ENCODE data around the gene PRR18. TPM values are rescaled to one million over a fixed set of nuclear protein-coding genes. Genes with fewer than 3 reads are reported as not detected.

Gene PRR18
- total RNA-seq, 1 experiment from 2014 or later, result not detected

GRCh38 chr6:166279393-166279679 lies 28.9 kb downstream of the PRR18 start:
- H2BK5ac ChIP-seq (ENCODE audit: insufficient read length, low read length), result no peak overlapping the region
- no CpG with 5 or more reads among the region's 1 CpG for WGBS (ENCODE audit: extremely low coverage, insufficient read length, low lambda C conversion rate)
- H4K5ac ChIP-seq (ENCODE audit: insufficient read length, low read depth, low read length), result no peak overlapping the region
- Mint-ChIP-seq H3K27ac (no peak overlapping the region), H3K4me3 (no peak overlapping the region), H3K27me3 (ENCODE audit: low read depth) (peaks cover 63% of the 10 kb centered on the region), H3K36me3 (ENCODE audit: insufficient read depth in 1 of 3, low read depth in 3 of 3) (no peaks in the 10 kb centered on the region; a peak in 1 of 7 replicates), H3K4me1 (no peaks in the 10 kb centered on the region), H3K9me3 (no peaks in the 10 kb centered on the region)
- H4K91ac ChIP-seq (ENCODE audit: insufficient read length, low read depth, low read length), result no peak overlapping the region
- H2BK20ac ChIP-seq (ENCODE audit: low read depth, low read length, poor library complexity, severe bottlenecking), result no peak overlapping the region
- H2BK120ac ChIP-seq (ENCODE audit: low read depth, low read length, poor library complexity, severe bottlenecking), result no peak overlapping the region
- H3K4me2 ChIP-seq (ENCODE audit: insufficient read depth, insufficient read length, low read length), result no peak overlapping the region
- no peak overlapping the region for H3K56ac ChIP-seq (ENCODE audit: insufficient read length, low read depth, low read length)
- no peak overlapping the region for H2AFZ ChIP-seq (ENCODE audit: low read length)
- no peak overlapping the region for H3K27ac ChIP-seq (ENCODE audit: insufficient read length, low read depth, low read length)
- H2AK5ac ChIP-seq (ENCODE audit: insufficient read length, low read length), result no peak overlapping the region
- no peaks in the 10 kb centered on the region for H3K9me3 ChIP-seq (ENCODE audit: control insufficient read depth, low read depth, low read length)
- H2BK15ac ChIP-seq (ENCODE audit: low read depth, low read length), result no peak overlapping the region
- H3K79me2 ChIP-seq (ENCODE audit: insufficient read depth, low read length), result no peaks in the 10 kb centered on the region
- 0 out of 2 replicates have a peak, but pooled peaks cover 2% of the 10 kb centered on the region for H3K4me1 ChIP-seq (ENCODE audit: insufficient read depth, low read length)
- H3K18ac ChIP-seq (ENCODE audit: insufficient read length, low read depth, low read length), result no peak overlapping the region
- no peaks in the 10 kb centered on the region for H3K23me2 ChIP-seq (ENCODE audit: insufficient read length, low read depth, low read length, poor library complexity, severe bottlenecking)
- no peak for TF ChIP-seq CTCF (conservative IDR thresholded peaks at IDR 0.05)
- no peak overlapping the region for H3K4ac ChIP-seq (ENCODE audit: low read depth, low read length)
- DNase-seq, result no peak
- no peak overlapping the region for H3K23ac ChIP-seq (ENCODE audit: insufficient read length, low read depth, low read length)
- no peak overlapping the region for H2BK12ac ChIP-seq (ENCODE audit: insufficient read length, low read depth, low read length)
- H3K14ac ChIP-seq (ENCODE audit: insufficient read depth, low read length), result no peak overlapping the region
- H3K27me3 ChIP-seq (ENCODE audit: insufficient read depth, low read length), result no peaks in the 10 kb centered on the region; the same call in 1 of the 2 replicates
- no peak overlapping the region for H3K9ac ChIP-seq (ENCODE audit: extremely low read depth, insufficient read length, low read length)
- H4K20me1 ChIP-seq (ENCODE audit: control insufficient read depth, insufficient read depth, insufficient read length), result no peaks in the 10 kb centered on the region
- H4K8ac ChIP-seq (replicated peaks; ENCODE audit: insufficient read length, low read depth, low read length), result no peak overlapping the region
- H3T11ph ChIP-seq (ENCODE audit: low read length), result no peak overlapping the region
- no peaks in the 10 kb centered on the region for H3K79me1 ChIP-seq (ENCODE audit: insufficient read depth, low read depth, low read length, poor library complexity, severe bottlenecking)
